ENCODE results near the gene LPA. TPM values are rescaled to one million over a fixed set of nuclear protein-coding genes. Genes with fewer than 3 reads are reported as not detected.

Gene LPA
- total and polyA plus RNA-seq, 2 of the 13 experiments (the other 11 are each of a cell fraction or from before 2014, with no cell fraction given) = not detected

DNA sequence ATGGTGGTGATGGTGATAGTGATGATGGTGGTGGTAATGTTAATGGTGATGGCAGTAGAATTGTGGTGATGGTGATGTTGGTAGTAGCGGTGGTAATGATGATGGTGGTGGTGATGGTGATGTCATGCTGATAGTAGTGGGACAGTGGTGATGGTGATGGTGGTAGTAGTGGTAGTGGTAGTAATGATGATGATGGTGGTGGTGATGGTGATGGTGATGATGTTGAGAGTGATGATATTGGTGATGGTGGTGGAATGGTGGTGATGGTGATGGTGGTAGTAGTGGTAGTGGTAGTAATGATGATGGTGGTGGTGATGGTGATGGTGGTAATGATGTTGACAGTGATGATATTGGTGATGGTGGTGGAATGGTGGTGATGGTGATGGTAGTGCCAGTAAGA lies 128.8 kb downstream of the LPA start (continued):
- TF ChIP-seq CENPX (CRISPR knock-in tag; IDR thresholded peaks at IDR 0.05) = no peak
- TF ChIP-seq SRSF4 (IDR thresholded peaks at IDR 0.05; ENCODE audit: low read depth, low read length, poor library complexity, severe bottlenecking) = no peak
- TF ChIP-seq SALL1 (CRISPR knock-in tag; IDR thresholded peaks at IDR 0.05) = no peak
- TF ChIP-seq, protein P1, sequence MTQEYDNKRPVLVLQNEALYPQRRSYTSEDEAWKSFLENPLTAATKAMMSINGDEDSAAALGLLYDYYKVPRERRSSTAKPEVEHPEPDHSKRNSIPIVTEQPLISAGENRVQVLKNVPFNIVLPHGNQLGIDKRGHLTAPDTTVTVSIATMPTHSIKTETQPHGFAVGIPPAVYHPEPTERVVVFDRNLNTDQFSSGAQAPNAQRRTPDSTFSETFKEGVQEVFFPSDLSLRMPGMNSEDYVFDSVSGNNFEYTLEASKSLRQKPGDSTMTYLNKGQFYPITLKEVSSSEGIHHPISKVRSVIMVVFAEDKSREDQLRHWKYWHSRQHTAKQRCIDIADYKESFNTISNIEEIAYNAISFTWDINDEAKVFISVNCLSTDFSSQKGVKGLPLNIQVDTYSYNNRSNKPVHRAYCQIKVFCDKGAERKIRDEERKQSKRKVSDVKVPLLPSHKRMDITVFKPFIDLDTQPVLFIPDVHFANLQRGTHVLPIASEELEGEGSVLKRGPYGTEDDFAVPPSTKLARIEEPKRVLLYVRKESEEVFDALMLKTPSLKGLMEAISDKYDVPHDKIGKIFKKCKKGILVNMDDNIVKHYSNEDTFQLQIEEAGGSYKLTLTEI (CRISPR knock-in tag; conservative IDR thresholded peaks at IDR 0.05) = no peak
- TF ChIP-seq, protein P2, sequence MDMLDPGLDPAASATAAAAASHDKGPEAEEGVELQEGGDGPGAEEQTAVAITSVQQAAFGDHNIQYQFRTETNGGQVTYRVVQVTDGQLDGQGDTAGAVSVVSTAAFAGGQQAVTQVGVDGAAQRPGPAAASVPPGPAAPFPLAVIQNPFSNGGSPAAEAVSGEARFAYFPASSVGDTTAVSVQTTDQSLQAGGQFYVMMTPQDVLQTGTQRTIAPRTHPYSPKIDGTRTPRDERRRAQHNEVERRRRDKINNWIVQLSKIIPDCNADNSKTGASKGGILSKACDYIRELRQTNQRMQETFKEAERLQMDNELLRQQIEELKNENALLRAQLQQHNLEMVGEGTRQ (IDR thresholded peaks at IDR 0.05; ENCODE audit: low read depth, low read length) = no peak
- TF ChIP-seq, protein P2 (CRISPR knock-in tag; IDR thresholded peaks at IDR 0.05; ENCODE audit: borderline replicate concordance) = no peak
- TF ChIP-seq, protein P3, sequence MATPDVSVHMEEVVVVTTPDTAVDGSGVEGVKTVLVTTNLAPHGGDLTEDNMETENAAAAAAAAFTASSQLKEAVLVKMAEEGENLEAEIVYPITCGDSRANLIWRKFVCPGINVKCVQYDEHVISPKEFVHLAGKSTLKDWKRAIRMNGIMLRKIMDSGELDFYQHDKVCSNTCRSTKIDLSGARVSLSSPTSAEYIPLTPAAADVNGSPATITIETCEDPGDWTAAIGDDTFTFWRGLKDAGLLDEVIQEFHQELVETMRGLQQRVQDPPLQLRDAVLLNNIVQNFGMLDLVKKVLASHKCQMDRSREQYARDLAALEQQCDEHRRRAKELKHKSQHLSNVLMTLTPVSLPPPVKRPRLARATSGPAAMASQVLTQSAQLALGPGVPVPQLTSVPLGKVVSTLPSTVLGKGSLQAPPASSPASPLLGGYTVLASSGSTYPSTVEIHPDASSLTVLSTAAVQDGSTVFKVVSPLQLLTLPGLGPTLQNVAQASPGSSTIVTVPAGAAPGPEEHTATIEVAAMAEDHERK (CRISPR knock-in tag; IDR thresholded peaks at IDR 0.05; ENCODE audit: low read depth) = no peak
- TF ChIP-seq CBX1 (IDR thresholded peaks at IDR 0.05; ENCODE audit: low read depth) = no peak
- TF ChIP-seq MAZ (IDR thresholded peaks at IDR 0.05; ENCODE audit: borderline replicate concordance, low read depth, low read length) = no peak
- no peak for TF ChIP-seq MAZ (CRISPR knock-in tag; IDR thresholded peaks at IDR 0.05; ENCODE audit: low read depth)
- TF ChIP-seq, protein P4, sequence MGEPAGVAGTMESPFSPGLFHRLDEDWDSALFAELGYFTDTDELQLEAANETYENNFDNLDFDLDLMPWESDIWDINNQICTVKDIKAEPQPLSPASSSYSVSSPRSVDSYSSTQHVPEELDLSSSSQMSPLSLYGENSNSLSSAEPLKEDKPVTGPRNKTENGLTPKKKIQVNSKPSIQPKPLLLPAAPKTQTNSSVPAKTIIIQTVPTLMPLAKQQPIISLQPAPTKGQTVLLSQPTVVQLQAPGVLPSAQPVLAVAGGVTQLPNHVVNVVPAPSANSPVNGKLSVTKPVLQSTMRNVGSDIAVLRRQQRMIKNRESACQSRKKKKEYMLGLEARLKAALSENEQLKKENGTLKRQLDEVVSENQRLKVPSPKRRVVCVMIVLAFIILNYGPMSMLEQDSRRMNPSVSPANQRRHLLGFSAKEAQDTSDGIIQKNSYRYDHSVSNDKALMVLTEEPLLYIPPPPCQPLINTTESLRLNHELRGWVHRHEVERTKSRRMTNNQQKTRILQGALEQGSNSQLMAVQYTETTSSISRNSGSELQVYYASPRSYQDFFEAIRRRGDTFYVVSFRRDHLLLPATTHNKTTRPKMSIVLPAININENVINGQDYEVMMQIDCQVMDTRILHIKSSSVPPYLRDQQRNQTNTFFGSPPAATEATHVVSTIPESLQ (CRISPR knock-in tag; conservative IDR thresholded peaks at IDR 0.05) = no peak
- no peak for TF ChIP-seq HDAC2 (CRISPR knock-in tag; IDR thresholded peaks at IDR 0.05)
- TF ChIP-seq, protein P5, sequence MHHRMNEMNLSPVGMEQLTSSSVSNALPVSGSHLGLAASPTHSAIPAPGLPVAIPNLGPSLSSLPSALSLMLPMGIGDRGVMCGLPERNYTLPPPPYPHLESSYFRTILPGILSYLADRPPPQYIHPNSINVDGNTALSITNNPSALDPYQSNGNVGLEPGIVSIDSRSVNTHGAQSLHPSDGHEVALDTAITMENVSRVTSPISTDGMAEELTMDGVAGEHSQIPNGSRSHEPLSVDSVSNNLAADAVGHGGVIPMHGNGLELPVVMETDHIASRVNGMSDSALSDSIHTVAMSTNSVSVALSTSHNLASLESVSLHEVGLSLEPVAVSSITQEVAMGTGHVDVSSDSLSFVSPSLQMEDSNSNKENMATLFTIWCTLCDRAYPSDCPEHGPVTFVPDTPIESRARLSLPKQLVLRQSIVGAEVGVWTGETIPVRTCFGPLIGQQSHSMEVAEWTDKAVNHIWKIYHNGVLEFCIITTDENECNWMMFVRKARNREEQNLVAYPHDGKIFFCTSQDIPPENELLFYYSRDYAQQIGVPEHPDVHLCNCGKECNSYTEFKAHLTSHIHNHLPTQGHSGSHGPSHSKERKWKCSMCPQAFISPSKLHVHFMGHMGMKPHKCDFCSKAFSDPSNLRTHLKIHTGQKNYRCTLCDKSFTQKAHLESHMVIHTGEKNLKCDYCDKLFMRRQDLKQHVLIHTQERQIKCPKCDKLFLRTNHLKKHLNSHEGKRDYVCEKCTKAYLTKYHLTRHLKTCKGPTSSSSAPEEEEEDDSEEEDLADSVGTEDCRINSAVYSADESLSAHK (CRISPR knock-in tag; IDR thresholded peaks at IDR 0.05; ENCODE audit: borderline replicate concordance) = no peak
- TF ChIP-seq ZNF788 (CRISPR knock-in tag; IDR thresholded peaks at IDR 0.05; ENCODE audit: borderline replicate concordance) = no peak
- TF ChIP-seq, protein P6, sequence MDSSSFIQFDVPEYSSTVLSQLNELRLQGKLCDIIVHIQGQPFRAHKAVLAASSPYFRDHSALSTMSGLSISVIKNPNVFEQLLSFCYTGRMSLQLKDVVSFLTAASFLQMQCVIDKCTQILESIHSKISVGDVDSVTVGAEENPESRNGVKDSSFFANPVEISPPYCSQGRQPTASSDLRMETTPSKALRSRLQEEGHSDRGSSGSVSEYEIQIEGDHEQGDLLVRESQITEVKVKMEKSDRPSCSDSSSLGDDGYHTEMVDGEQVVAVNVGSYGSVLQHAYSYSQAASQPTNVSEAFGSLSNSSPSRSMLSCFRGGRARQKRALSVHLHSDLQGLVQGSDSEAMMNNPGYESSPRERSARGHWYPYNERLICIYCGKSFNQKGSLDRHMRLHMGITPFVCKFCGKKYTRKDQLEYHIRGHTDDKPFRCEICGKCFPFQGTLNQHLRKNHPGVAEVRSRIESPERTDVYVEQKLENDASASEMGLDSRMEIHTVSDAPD (CRISPR knock-in tag; IDR thresholded peaks at IDR 0.05) = no peak
- TF ChIP-seq ZNF138 (CRISPR knock-in tag; IDR thresholded peaks at IDR 0.05; ENCODE audit: low read depth) = no peak
- no peak for TF ChIP-seq SNAPC2 (CRISPR knock-in tag; IDR thresholded peaks at IDR 0.05)
